Endothelial cell of umbilical vein (primary cell): ENCODE data around the gene C1QTNF5. TPM values are rescaled to one million over a fixed set of nuclear protein-coding genes. Genes with fewer than 3 reads are reported as not detected.

Experiments used
- BruUV-seq: library from RNA; stranded (reverse); fragments of 400-500 nt; replicated peaks from 2 replicates; lab custom pipeline; 2021; lab: Mats Ljungman, UMichigan
- CTCF ChIA-PET: fragments of 300-600, 350-600 bp; sonication (Branson Sonifier 250); formaldehyde crosslinking; loops from one replicate; lab custom pipeline; 2021; ENCODE audit warnings: antibody characterized with exemption, inconsistent platforms; lab: Charles Lee
- POLR2A ChIA-PET: fragments of 300-600, 350-600 bp; sonication (Branson Sonifier 250); formaldehyde crosslinking; loops from one replicate; lab custom pipeline; 2021; ENCODE audit warnings: antibody characterized with exemption, inconsistent platforms; lab: Charles Lee
- DNase-seq: peaks from one replicate; pipeline ENCODE4 v3.0.0-alpha.2; 2011; ENCODE audit warnings: low read depth, low spot score
- FAIRE-seq: peaks from 2 replicates; lab custom pipeline; 2011; peaks lifted over from hg19 to GRCh38; lab: Jason Lieb, UNC
- H2AFZ ChIP-seq: 2 replicates; pipeline ENCODE4 v1.6.0; 2012; ENCODE audit warnings: low read depth, low read length, control low read depth, inconsistent platforms
- H3K27ac ChIP-seq: 2 replicates; pipeline ENCODE4 v1.5.1; 2011; ENCODE audit warnings: low read depth, mild to moderate bottlenecking, control low read depth, low read length, moderate library complexity; ENCODE audit not compliant: insufficient read depth
- H3K27me3 ChIP-seq, 2 experiments: 2 replicates each; pipeline versions ENCODE4 v1.6.0 to v1.6.1; 2011; ENCODE audit warnings: low read length in 2 of 2, mixed read lengths in 1 of 2; ENCODE audit not compliant: control insufficient read depth in 2 of 2, insufficient read depth in 2 of 2
- H3K36me3 ChIP-seq, 2 experiments: 2 replicates in 1 of 2; 3 replicates in 1 of 2; pipeline ENCODE4 v1.5.1; 2011; ENCODE audit warnings: low read length in 2 of 2, mild to moderate bottlenecking in 1 of 2, moderate library complexity in 1 of 2; ENCODE audit not compliant: control insufficient read depth in 2 of 2, insufficient read depth in 2 of 2; ENCODE audit errors: extremely low read depth in 1 of 2
- H3K4me1 ChIP-seq: 3 replicates; pipeline ENCODE4 v1.5.1; 2011; ENCODE audit warnings: mild to moderate bottlenecking, low read length; ENCODE audit not compliant: control insufficient read depth, insufficient read depth; ENCODE audit errors: extremely low read depth
- H3K4me2 ChIP-seq: 2 replicates; pipeline ENCODE4 v1.6.1; 2011; ENCODE audit warnings: low read length, control low read depth, mixed read lengths; ENCODE audit not compliant: insufficient read depth
- H3K4me3 ChIP-seq, 3 experiments: fragments of 200-600 bp in 1 of 3; sonication (generic), shearing (Covaris generic) in 1 of 3; replicated peaks in 1 of 3; 2 replicates each; pipeline ENCODE4 v1.5.1; 2011 to 2016; ENCODE audit warnings: control low read depth in 3 of 3, low read length in 3 of 3, mild to moderate bottlenecking in 2 of 3, inconsistent platforms in 1 of 3, low read depth in 1 of 3, moderate library complexity in 1 of 3; ENCODE audit not compliant: insufficient read depth in 1 of 3
- H3K79me2 ChIP-seq: 2 replicates; pipeline ENCODE4 v1.6.0; 2012; ENCODE audit warnings: low read length, inconsistent platforms; ENCODE audit not compliant: control insufficient read depth, insufficient read depth
- H3K9ac ChIP-seq: replicated peaks from 2 replicates; pipeline ENCODE3; 2011; ENCODE audit warnings: low read length, control low read depth; ENCODE audit not compliant: insufficient read depth; ENCODE audit errors: extremely low read depth
- H3K9me1 ChIP-seq: replicated peaks from 3 replicates; pipeline ENCODE4 v1.6.0; 2011; ENCODE audit warnings: mild to moderate bottlenecking, low read length; ENCODE audit not compliant: control insufficient read depth, insufficient read depth; ENCODE audit errors: extremely low read depth
- H3K9me3 ChIP-seq: replicated peaks from 2 replicates; pipeline ENCODE4 v1.5.1; 2012; ENCODE audit warnings: low read length, inconsistent platforms; ENCODE audit not compliant: control insufficient read depth, insufficient read depth
- H4K20me1 ChIP-seq: replicated peaks from 2 replicates; pipeline ENCODE3; 2011; ENCODE audit warnings: mild to moderate bottlenecking, low read length; ENCODE audit not compliant: control insufficient read depth, insufficient read depth; ENCODE audit errors: extremely low read depth
- EZH2 ChIP-seq: IDR thresholded peaks from 2 replicates; pipeline ENCODE4 v1.6.1; 2012; ENCODE audit warnings: borderline replicate concordance, low read depth, mild to moderate bottlenecking, moderate library complexity, low read length, inconsistent platforms; ENCODE audit not compliant: severe bottlenecking
- FOS ChIP-seq: IDR thresholded peaks from 2 replicates; pipeline ENCODE4 v1.6.1; 2011; ENCODE audit warnings: mild to moderate bottlenecking, low read length, moderate library complexity, borderline replicate concordance; ENCODE audit not compliant: insufficient read depth
- GATA2 ChIP-seq: IDR thresholded peaks from 2 replicates; pipeline ENCODE4 v1.7.0; 2011; ENCODE audit warnings: low read depth, mild to moderate bottlenecking, moderate library complexity, mixed read lengths, low read length; ENCODE audit not compliant: insufficient read length, insufficient read depth
- JUN ChIP-seq: IDR thresholded peaks from 2 replicates; pipeline ENCODE4 v1.6.1; 2011; ENCODE audit warnings: borderline replicate concordance, low read depth; ENCODE audit not compliant: insufficient read length, insufficient read depth
- MYC ChIP-seq: IDR thresholded peaks from one replicate; pipeline ENCODE4 v1.6.1; 2011; ENCODE audit warnings: mild to moderate bottlenecking, low read depth, low read length
- POLR2A ChIP-seq: IDR thresholded peaks from 2 replicates; pipeline ENCODE4 v1.6.1; 2012; ENCODE audit warnings: low read depth, mild to moderate bottlenecking, control low read depth, low read length
- POLR2AphosphoS5 ChIP-seq: IDR thresholded peaks from 2 replicates; pipeline ENCODE4 v1.6.1; 2012; ENCODE audit warnings: low read depth, mild to moderate bottlenecking, control low read depth, low read length, moderate library complexity; ENCODE audit not compliant: insufficient read depth
- dilution Hi-C: fragments of 300-500 bp; cut with MboI; formaldehyde crosslinking; loops from one replicate; pipeline ENCODE4 v1.15.0; 2019; ENCODE audit warnings: low sequenced_read_pairs; ENCODE audit not compliant: extremely low pct_ligation_motif_present
- intact Hi-C: fragments of 100-400 bp; cut with micrococcal nuclease; formaldehyde crosslinking; loops from one replicate; pipeline ENCODE4 v1.10.0; 2022
- polyA plus RNA-seq, 4 experiments: library from polyadenylated mRNA; depleted of rRNA in 3 of 4; stranded (reverse) in 3 of 4; unstranded in 1 of 4; fragments of >200 nt; gene quantifications; 2 replicates each; pipeline versions ENCODE4 v1.2.1 to v1.2.3, GENCODE V29; 2011 to 2012; ENCODE audit warnings: missing spikeins in 1 of 4
- total RNA-seq: library from RNA; stranded (reverse); gene quantifications from 2 replicates; pipeline ENCODE4 v1.2.3, GENCODE V29; 2021
- TF ChIP-seq, protein P1 (sequence below), 2 donors: IDR thresholded peaks; 1 replicate in 1 of 2; 2 replicates in 1 of 2; pipeline ENCODE4 v1.5.1; 2011; ENCODE audit warnings: low read length in 2 of 2, mild to moderate bottlenecking in 2 of 2, moderate library complexity in 2 of 2, control low read depth in 1 of 2, inconsistent platforms in 1 of 2, low read depth in 1 of 2; ENCODE audit not compliant: insufficient read depth in 1 of 2; ENCODE audit errors: extremely low read depth in 1 of 2
- TF ChIP-seq, protein P2 (sequence below): IDR thresholded peaks from 2 replicates; pipeline ENCODE4 v1.6.1; 2011; ENCODE audit not compliant: insufficient read depth, insufficient read length

Gene C1QTNF5
- total and polyA plus RNA-seq, 2 donors (not counting 3 experiments of a cell fraction or from before 2014, with no cell fraction given), result 126 to 201 TPM

DNA sequence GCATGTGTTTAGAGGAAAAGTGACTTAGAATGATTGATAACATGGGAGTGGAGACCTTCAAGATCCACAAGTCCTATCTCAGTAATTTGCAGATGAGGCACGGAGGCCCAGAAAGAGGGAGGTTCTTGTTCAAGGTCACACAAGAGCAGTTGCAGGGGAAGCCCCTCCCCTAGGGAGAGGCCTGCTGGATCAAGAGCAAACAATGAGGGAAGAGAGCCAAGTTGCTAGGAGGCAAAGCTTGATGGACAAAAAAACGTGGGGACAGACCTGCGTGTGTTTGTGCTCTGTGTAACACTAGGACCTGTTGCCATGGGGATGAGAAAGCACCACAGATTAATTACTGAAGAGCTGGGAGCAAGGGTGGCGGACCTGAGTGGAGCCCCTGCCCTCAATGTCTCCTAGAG is 12.2 kb upstream of the C1QTNF5 start:
- no peak for TF ChIP-seq EZH2
- no peak for TF ChIP-seq POLR2AphosphoS5
- no peak for TF ChIP-seq FOS
- no peak for TF ChIP-seq JUN
- TF ChIP-seq, protein P1, sequence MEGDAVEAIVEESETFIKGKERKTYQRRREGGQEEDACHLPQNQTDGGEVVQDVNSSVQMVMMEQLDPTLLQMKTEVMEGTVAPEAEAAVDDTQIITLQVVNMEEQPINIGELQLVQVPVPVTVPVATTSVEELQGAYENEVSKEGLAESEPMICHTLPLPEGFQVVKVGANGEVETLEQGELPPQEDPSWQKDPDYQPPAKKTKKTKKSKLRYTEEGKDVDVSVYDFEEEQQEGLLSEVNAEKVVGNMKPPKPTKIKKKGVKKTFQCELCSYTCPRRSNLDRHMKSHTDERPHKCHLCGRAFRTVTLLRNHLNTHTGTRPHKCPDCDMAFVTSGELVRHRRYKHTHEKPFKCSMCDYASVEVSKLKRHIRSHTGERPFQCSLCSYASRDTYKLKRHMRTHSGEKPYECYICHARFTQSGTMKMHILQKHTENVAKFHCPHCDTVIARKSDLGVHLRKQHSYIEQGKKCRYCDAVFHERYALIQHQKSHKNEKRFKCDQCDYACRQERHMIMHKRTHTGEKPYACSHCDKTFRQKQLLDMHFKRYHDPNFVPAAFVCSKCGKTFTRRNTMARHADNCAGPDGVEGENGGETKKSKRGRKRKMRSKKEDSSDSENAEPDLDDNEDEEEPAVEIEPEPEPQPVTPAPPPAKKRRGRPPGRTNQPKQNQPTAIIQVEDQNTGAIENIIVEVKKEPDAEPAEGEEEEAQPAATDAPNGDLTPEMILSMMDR (IDR thresholded peaks at IDR 0.05; ENCODE audit: extremely low read depth in 1 of 2, insufficient read depth in 1 of 2, low read depth in 1 of 2, low read length in 2 of 2), result no peak
- TF ChIP-seq MYC, result no peak
- TF ChIP-seq POLR2A, result no peak
- TF ChIP-seq, protein P2, sequence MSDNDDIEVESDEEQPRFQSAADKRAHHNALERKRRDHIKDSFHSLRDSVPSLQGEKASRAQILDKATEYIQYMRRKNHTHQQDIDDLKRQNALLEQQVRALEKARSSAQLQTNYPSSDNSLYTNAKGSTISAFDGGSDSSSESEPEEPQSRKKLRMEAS, result no peak
- TF ChIP-seq GATA2, result no peak
- H3K27ac ChIP-seq, result no peak overlapping the region
- FAIRE-seq, result peak; percentile 76
- no peaks in the 10 kb centered on the region for H3K9me3 ChIP-seq
- H3K4me1 ChIP-seq, result peaks cover 5% of the 10 kb centered on the region
- H4K20me1 ChIP-seq, result no peaks in the 10 kb centered on the region
- POLR2A ChIA-PET, result no interaction called here
- CTCF ChIA-PET, result interaction anchor here (0.7 to 2.0 kb wide), 4 partner anchors 12 to 21 kb away, joined by 3 to 19 read pairs (median 7); partner anchors contain the start of gene C1QTNF5
- no peaks in the 10 kb centered on the region for H3K27me3 ChIP-seq
- peak; percentile 85 for DNase-seq
- H3K9ac ChIP-seq, result no peak overlapping the region
- intact Hi-C loops, result loop anchor here (5.0 to 10.0 kb wide), 2 partner anchors 374 to 862 kb away; partner anchors contain the start of genes NECTIN1 and OAF
- no peaks in the 10 kb centered on the region for H3K9me1 ChIP-seq
- H2AFZ ChIP-seq, result peak overlapping the region; percentile 46
- H3K4me3 ChIP-seq, result no peak overlapping the region
- dilution Hi-C loops, result no loop called here
- no TSS peak for BruUV-seq
- H3K4me2 ChIP-seq, result no peak overlapping the region
- H3K36me3 ChIP-seq, result no peaks in the 10 kb centered on the region
- no peaks in the 10 kb centered on the region for H3K79me2 ChIP-seq
